ENCODE measurements around the gene HOXA5.

HOXA5 gene

GRCh38 chr7:27122077-27122910 is 21.2 kb downstream of the HOXA5 start:
- DNase-seq: no peak

- DNase-seq: no peak
Measured at GRCh38 chr7:27121684-27122076, 21.8 kb downstream of the HOXA5 start.

GRCh38 chr7:27119412-27119911 is 24.0 kb downstream of the HOXA5 start:
- DNase-seq: no peak

GRCh38 chr7:27118580-27118979 is 24.9 kb downstream of the HOXA5 start:
- DNase-seq: no peak

- DNase-seq: no peak
Measured at GRCh38 chr7:27117887-27118491, 25.5 kb downstream of the HOXA5 start.

DNA sequence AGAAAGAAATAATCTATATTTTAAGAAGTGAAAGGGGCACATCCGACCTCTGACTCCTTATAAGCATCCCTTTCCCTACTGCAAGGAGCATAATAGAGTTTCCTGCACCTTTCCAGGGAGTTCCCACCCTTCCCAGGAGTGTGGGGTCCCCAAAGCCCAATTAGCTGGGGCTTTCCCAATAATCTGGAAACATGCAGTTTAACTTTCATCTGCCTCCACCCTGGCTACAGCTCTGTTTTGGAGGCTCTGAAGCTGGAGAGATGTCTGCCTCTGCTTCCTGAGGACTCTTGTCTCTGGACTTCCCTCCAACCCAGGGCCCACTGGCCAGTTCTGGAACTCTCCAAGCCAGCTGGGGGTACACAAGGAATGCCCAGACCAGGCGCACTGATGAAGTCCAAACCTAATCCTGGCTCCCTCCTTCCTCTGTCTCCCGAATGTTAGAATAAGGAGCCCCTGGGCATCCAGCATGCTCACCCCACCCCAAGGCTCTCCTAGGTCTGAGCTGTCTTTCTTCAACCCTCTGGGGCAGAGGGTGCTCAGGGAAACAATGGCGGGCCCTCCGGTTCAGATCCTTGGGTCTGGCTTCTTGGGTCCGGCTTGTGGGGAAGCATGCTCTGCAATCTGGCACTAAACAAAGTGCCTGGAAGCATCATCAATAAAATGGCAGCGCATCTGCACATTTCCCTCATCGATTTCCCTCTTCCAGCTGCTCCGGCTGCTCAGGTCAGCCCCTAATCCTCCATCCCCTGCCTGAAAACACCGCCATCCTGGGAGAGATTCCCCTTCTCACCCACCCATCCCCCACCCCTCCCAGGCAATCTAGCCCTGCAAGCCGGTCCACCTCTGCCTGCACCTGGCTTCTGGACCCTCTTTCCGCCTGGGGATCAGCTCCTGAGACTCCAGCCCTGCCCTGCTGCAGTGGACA is 26.3 kb downstream of the HOXA5 start:
- no peak for DNase-seq

DNA sequence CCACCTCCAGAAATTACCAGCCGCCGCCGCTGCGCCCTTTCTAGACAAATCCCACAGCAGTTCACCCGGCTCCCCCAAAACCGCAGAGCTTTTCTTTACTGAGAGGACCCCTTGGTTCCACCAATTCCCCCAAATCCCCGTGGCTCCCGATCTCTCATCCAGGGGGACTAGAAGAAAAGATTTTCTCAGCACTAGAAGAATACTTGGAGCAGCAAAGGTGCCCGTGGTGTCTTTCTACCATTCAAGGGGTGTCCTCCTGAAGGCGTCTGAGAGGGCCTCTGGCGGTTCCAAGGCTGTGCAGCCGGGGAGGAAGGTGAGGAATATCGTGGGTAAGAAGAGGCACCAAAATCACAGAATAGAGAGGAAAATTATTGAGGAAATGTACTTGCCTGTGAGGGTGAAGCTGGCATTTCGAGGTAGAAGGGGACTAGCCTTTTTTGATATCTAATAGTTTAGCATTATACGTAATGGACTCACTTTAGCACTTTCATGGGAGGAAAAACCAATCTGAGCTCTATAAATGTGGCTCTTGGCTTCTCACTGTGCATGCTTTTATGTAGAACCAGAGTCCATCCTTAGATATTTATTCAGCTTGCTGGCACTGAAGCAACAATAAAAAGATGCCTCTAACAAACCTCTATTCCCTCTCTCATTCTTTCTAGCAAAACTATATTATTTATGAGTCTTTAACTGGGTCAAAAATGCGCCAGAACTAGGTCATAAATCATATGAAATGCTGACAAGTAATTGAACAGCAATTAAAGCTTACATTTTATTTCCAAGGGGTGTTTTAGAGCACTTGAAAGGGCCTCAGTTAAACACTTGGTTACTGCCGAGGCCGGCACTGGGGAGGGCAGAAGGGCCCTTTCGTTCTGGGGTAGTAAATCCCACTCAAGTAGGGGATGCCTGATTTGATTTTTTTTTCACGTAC is 27.2 kb downstream of the HOXA5 start:
- no peak for DNase-seq

DNA sequence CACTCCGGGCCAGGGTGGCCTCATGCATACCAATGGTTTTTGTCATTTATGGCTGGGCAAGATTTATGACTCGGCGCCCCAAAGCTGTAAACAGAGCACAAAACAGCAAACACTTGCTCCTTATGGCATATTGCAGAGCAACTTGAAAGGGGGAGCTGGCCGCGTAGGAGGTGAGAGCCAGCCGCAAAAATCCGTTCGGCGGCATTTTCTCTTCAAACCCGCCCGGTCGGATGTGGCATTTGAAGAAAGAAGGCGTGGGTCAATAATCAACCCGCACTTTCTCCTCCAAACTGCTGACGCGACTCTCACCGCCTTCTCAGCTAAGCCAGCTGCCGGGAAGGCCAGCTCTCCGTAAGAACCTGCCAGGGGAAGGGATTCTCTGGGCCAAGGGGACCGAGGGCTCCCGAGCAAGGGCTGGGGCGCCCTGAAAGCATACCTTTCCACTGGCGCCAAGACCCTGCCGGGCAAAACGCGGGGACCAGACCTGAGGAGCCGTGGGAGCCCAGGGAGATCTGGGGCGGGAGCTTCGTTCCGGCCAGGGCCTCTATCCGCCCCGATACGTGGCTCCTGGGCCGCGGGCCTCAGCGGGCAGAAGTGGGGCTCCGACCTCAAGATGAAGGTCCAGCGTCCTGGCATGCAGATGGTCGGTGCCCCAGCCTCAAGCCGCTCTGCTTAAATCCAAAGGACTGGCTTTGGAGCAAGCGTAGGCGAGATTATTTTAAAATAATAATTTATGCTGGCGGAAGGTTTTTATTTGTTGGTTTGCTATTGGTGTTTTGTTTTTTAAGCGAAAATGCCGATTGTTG is 28.1 kb downstream of the HOXA5 start:
- no peak for DNase-seq

GRCh38 chr7:27114881-27115220 is 28.6 kb downstream of the HOXA5 start:
- DNase-seq: no peak

- no peak for DNase-seq
Measured at GRCh38 chr7:27113991-27114769, 29.3 kb downstream of the HOXA5 start.

DNA sequence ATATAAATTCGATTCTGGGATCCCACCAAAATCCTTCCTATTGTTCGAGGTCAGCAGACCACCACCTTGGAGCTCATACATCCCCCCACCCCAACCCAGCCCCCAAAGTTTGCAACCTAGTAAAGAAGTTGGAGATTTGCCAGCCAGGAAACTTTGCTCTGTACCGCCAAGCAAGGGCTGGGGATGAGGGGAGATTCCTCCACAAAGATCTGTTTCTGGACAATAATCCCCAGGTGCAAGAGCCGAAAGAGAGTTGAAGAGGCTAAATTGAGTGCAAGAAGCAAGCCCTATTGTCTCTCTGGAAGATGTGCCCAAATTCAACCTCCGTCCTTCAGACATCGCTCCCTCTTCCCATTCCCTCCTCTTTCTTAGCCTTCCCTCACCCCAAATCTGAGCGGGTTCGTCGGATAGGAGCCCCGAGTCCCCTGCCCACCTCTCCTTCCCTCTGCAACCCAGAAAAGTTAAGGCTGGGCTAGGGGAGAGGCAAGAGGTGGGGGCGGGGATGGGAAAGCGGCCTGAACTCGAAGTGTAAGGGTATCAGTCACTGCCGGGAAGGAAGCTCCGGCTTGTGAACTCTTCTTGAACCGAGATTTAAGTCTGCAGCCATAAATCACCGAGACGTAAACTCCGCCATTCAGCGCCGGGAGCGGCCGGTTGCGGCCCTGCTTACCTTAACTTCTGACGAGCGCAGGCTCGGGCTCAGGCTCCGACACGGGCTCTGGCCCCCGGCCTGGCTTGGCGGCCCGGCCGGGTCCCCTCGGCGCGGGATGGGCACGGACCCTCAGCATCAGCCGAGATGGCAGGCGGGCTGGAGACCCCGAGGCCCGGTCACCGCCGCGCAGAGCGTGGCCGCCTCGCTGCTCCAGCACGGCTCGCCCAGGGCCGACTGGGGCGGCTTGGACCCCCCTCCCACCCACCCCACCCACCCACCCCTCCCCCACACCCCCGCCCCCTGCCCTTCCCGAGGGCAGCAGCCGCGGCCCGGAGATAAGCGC is 30.2 kb downstream of the HOXA5 start:
- no peak for DNase-seq

GRCh38 chr7:27112361-27112760 is 31.1 kb downstream of the HOXA5 start:
- no peak for DNase-seq

- no peak for DNase-seq
Measured at GRCh38 chr7:27111751-27112277, 31.7 kb downstream of the HOXA5 start.

- no peak for DNase-seq
Measured at GRCh38 chr7:27111042-27111750, 32.3 kb downstream of the HOXA5 start.

DNA sequence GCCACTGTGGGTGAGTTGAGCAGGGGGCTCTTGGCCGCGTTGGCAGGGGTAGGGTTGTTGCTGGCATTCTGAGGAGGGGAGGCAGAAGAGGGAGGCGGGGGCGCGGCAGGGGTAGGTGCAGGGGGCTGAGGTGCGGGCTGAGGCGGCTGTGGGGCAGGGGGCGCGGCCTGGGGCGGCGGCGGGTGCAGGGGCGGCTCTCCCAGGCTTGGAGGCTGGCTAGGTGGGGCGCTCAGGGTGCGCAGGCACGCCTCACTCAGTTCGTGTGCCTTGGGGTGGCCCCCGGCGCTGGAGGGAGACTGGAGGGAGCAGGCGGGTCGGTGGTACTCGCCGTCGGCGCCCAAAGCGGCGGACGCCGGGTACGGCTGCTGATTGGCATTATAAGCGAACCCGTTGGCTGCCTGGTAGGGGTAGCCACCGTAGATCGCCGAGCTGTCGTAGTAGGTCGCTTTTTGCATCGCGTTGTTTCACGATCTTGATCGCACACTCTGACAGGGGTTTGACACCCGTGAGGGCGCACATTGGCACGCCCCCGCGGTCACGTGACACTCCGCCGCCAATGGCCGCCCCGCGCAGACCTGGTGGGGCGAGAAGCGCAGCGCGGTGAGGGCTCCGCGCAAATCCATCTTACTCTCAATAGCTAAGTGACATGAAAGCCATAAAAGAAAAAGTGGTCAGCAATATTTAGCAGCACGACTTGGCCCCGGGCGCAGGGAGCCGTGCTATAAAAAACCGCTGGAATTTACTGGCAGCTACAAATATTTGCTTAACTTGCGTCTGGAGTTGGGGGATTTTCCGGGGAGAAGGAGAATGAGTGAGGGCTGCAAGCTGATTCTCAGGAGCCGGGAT is 33.1 kb downstream of the HOXA5 start:
- no peak for DNase-seq
